ENCODE data around the gene MAP2K6. TPM values are rescaled to one million over a fixed set of nuclear protein-coding genes. Genes with fewer than 3 reads are reported as not detected.

The MAP2K6 gene
- total RNA-seq, 3 donors from 2014 or later = 0.71 to 1.1 (median 0.87) TPM

GRCh38 chr17:69437475-69437874 is 23.0 kb downstream of the MAP2K6 start:
- ATAC-seq (no peak), DNase-seq (no peak)
- peaks cover 26% of the 10 kb centered on the region for H3K36me3 Mint-ChIP-seq (ENCODE audit: insufficient read depth)
- peaks cover 17% of the 10 kb centered on the region for H3K9me3 Mint-ChIP-seq
- no peaks in the 10 kb centered on the region for H3K27me3 Mint-ChIP-seq (ENCODE audit: low read depth)
- no peak overlapping the region for H3K4me3 Mint-ChIP-seq
- H3K4me1 Mint-ChIP-seq (ENCODE audit: low read depth) = peaks cover 7% of the 10 kb centered on the region

- H3K4me3 Mint-ChIP-seq = no peak overlapping the region
- DNase-seq = no peak
- H3K36me3 Mint-ChIP-seq (ENCODE audit: insufficient read depth) = peaks cover 26% of the 10 kb centered on the region
- no peak for ATAC-seq
- peaks cover 5% of the 10 kb centered on the region for H3K4me1 Mint-ChIP-seq (ENCODE audit: low read depth)
- H3K27me3 Mint-ChIP-seq (ENCODE audit: low read depth) = no peaks in the 10 kb centered on the region
- peaks cover 17% of the 10 kb centered on the region for H3K9me3 Mint-ChIP-seq
These were observed 24.3 kb downstream of the MAP2K6 start for GRCh38 chr17:69438776-69439175.

- ATAC-seq = no peak
- peaks cover 26% of the 10 kb centered on the region for H3K36me3 Mint-ChIP-seq (ENCODE audit: insufficient read depth)
- no peak for DNase-seq
- no peak overlapping the region for H3K4me3 Mint-ChIP-seq
- peaks cover 14% of the 10 kb centered on the region for H3K4me1 Mint-ChIP-seq (ENCODE audit: low read depth)
- H3K9me3 Mint-ChIP-seq = peaks cover 17% of the 10 kb centered on the region
- H3K27me3 Mint-ChIP-seq (ENCODE audit: low read depth) = no peaks in the 10 kb centered on the region
These were observed 26.7 kb downstream of the MAP2K6 start for GRCh38 chr17:69441179-69441578.

- DNase-seq = no peak
- no peak overlapping the region for H3K4me3 Mint-ChIP-seq
- H3K27me3 Mint-ChIP-seq (ENCODE audit: low read depth) = no peaks in the 10 kb centered on the region
- no peak for ATAC-seq
- H3K36me3 Mint-ChIP-seq (ENCODE audit: insufficient read depth) = peaks cover 21% of the 10 kb centered on the region
- H3K9me3 Mint-ChIP-seq = peaks cover 17% of the 10 kb centered on the region
- peaks cover 14% of the 10 kb centered on the region for H3K4me1 Mint-ChIP-seq (ENCODE audit: low read depth)
These were observed 28.6 kb downstream of the MAP2K6 start for GRCh38 chr17:69443138-69443537.

- H3K4me1 Mint-ChIP-seq (ENCODE audit: low read depth) = peaks cover 15% of the 10 kb centered on the region
- ATAC-seq = no peak
- H3K9me3 Mint-ChIP-seq = peaks cover 16% of the 10 kb centered on the region
- no peak for DNase-seq
- H3K4me3 Mint-ChIP-seq = no peak overlapping the region
- peaks cover 19% of the 10 kb centered on the region for H3K36me3 Mint-ChIP-seq (ENCODE audit: insufficient read depth)
- no peaks in the 10 kb centered on the region for H3K27me3 Mint-ChIP-seq (ENCODE audit: low read depth)
These were observed 29.5 kb downstream of the MAP2K6 start for GRCh38 chr17:69444023-69444422.

GRCh38 chr17:69445132-69445531 is 30.6 kb downstream of the MAP2K6 start:
- no peak overlapping the region for H3K4me3 Mint-ChIP-seq

GRCh38 chr17:69447726-69448125 is 33.2 kb downstream of the MAP2K6 start:
- no peak for DNase-seq
- no peak for ATAC-seq
- peaks cover 29% of the 10 kb centered on the region for H3K4me1 Mint-ChIP-seq (ENCODE audit: low read depth)
- H3K9me3 Mint-ChIP-seq = no peaks in the 10 kb centered on the region
- H3K4me3 Mint-ChIP-seq = no peak overlapping the region
- H3K36me3 Mint-ChIP-seq (ENCODE audit: insufficient read depth) = peaks cover 4% of the 10 kb centered on the region
- H3K27me3 Mint-ChIP-seq (ENCODE audit: low read depth) = no peaks in the 10 kb centered on the region

More at GRCh38 chr17:69445132-69445531, 30.6 kb downstream of the MAP2K6 start:
- Mint-ChIP-seq H3K4me1 (ENCODE audit: low read depth) (peaks cover 11% of the 10 kb centered on the region), H3K27me3 (ENCODE audit: low read depth) (no peaks in the 10 kb centered on the region), H3K36me3 (ENCODE audit: insufficient read depth) (peaks cover 11% of the 10 kb centered on the region), H3K9me3 (peaks cover 7% of the 10 kb centered on the region)
- ATAC-seq (no peak), DNase-seq (no peak)

- peaks cover 7% of the 10 kb centered on the region for H3K36me3 Mint-ChIP-seq (ENCODE audit: insufficient read depth)
- ATAC-seq (no peak), DNase-seq (no peak)
- no peaks in the 10 kb centered on the region for H3K27me3 Mint-ChIP-seq (ENCODE audit: low read depth)
- no peaks in the 10 kb centered on the region for H3K9me3 Mint-ChIP-seq
- H3K4me3 Mint-ChIP-seq = no peak overlapping the region
- H3K4me1 Mint-ChIP-seq (ENCODE audit: low read depth) = peaks cover 31% of the 10 kb centered on the region
These were observed 34.1 kb downstream of the MAP2K6 start for GRCh38 chr17:69448431-69449102.

GRCh38 chr17:69450131-69450530 is 35.6 kb downstream of the MAP2K6 start:
- Mint-ChIP-seq H3K9me3 (no peaks in the 10 kb centered on the region), H3K4me3 (no peak overlapping the region), H3K4me1 (ENCODE audit: low read depth) (peaks cover 27% of the 10 kb centered on the region), H3K27me3 (ENCODE audit: low read depth) (no peaks in the 10 kb centered on the region), H3K36me3 (ENCODE audit: insufficient read depth) (peaks cover 7% of the 10 kb centered on the region)
- ATAC-seq (no peak), DNase-seq (no peak)

- Mint-ChIP-seq H3K4me3 (no peak overlapping the region), H3K36me3 (ENCODE audit: insufficient read depth) (peaks cover 8% of the 10 kb centered on the region), H3K27me3 (ENCODE audit: low read depth) (no peaks in the 10 kb centered on the region), H3K4me1 (ENCODE audit: low read depth) (peaks cover 22% of the 10 kb centered on the region), H3K9me3 (no peaks in the 10 kb centered on the region)
- DNase-seq = no peak
- no peak for ATAC-seq
These were observed 36.4 kb downstream of the MAP2K6 start for GRCh38 chr17:69450918-69451317.

GRCh38 chr17:69451416-69452394 is 37.2 kb downstream of the MAP2K6 start:
- Mint-ChIP-seq H3K9me3 (no peaks in the 10 kb centered on the region), H3K27me3 (ENCODE audit: low read depth) (no peaks in the 10 kb centered on the region), H3K4me1 (ENCODE audit: low read depth) (peaks cover 22% of the 10 kb centered on the region), H3K4me3 (no peak overlapping the region), H3K36me3 (ENCODE audit: insufficient read depth) (peaks cover 9% of the 10 kb centered on the region)
- no peak for ATAC-seq
- no peak for DNase-seq

- H3K9me3 Mint-ChIP-seq = no peaks in the 10 kb centered on the region
These were observed 38.3 kb downstream of the MAP2K6 start for GRCh38 chr17:69452664-69453260.

GRCh38 chr17:69454051-69454450 is 39.6 kb downstream of the MAP2K6 start:
- Mint-ChIP-seq H3K9me3 (no peaks in the 10 kb centered on the region), H3K4me3 (no peak overlapping the region), H3K4me1 (ENCODE audit: low read depth) (peaks cover 32% of the 10 kb centered on the region), H3K36me3 (ENCODE audit: insufficient read depth) (peaks cover 11% of the 10 kb centered on the region), H3K27me3 (ENCODE audit: low read depth) (no peaks in the 10 kb centered on the region)
- DNase-seq (no peak), ATAC-seq (no peak)

More at GRCh38 chr17:69452664-69453260, 38.3 kb downstream of the MAP2K6 start:
- Mint-ChIP-seq H3K36me3 (ENCODE audit: insufficient read depth) (peaks cover 11% of the 10 kb centered on the region), H3K4me3 (no peak overlapping the region), H3K27me3 (ENCODE audit: low read depth) (no peaks in the 10 kb centered on the region), H3K4me1 (ENCODE audit: low read depth) (peaks cover 30% of the 10 kb centered on the region)
- no peak for ATAC-seq
- DNase-seq = no peak

- H3K27me3 Mint-ChIP-seq (ENCODE audit: low read depth) = no peaks in the 10 kb centered on the region
- no peaks in the 10 kb centered on the region for H3K9me3 Mint-ChIP-seq
- no peak for DNase-seq
- no peak overlapping the region for H3K4me3 Mint-ChIP-seq
- H3K36me3 Mint-ChIP-seq (ENCODE audit: insufficient read depth) = peaks cover 11% of the 10 kb centered on the region
- peaks cover 32% of the 10 kb centered on the region for H3K4me1 Mint-ChIP-seq (ENCODE audit: low read depth)
- no peak for ATAC-seq
These were observed 40.5 kb downstream of the MAP2K6 start for GRCh38 chr17:69455040-69455439.

Data from activated T-cell treated with anti-CD3 and anti-CD28 coated beads, Interleukin-2, amount 50 U/mL, for 4 hours (primary cell).